Heart left ventricle (tissue), 16 donors: ENCODE results near the gene LRP1. TPM values are rescaled to one million over a fixed set of nuclear protein-coding genes. Genes with fewer than 3 reads are reported as not detected.

Experiments used
- ATAC-seq, 4 donors: fragments of 200-7000 bp; cut with Tn5 transposase; one replicate each; pipeline ENCODE4 v1.9.1; 2020 to 2022; ENCODE audit warnings: moderate library complexity in 4 of 4, mild to moderate bottlenecking in 3 of 4, moderate number of reproducible peaks in 1 of 4
- DNase-seq, 5 donors: peaks; one replicate each; pipeline ENCODE4 v3.0.0-alpha.2; 2020
- H3K27ac ChIP-seq, 12 donors: fragments of 200-600 bp; sonication (generic) in 4 of 12; one replicate each; pipeline versions ENCODE4 v1.5.0 to v1.8.0; 2016 to 2022; ENCODE audit warnings: mild to moderate bottlenecking in 2 of 12
- H3K27me3 ChIP-seq, 9 donors: fragments of 200-600 bp; sonication (generic) in 2 of 9; one replicate each; pipeline versions ENCODE4 v1.5.1 to v1.8.0; 2016 to 2022; ENCODE audit warnings: mild to moderate bottlenecking in 3 of 9
- H3K36me3 ChIP-seq, 9 donors: fragments of 200-600 bp; sonication (generic) in 2 of 9; one replicate each; pipeline versions ENCODE4 v1.5.0 to v1.8.0; 2018 to 2022; ENCODE audit warnings: mild to moderate bottlenecking in 2 of 9
- H3K4me1 ChIP-seq, 12 donors: fragments of 200-600 bp; sonication (generic) in 4 of 12; one replicate each; pipeline versions ENCODE4 v1.5.0 to v1.8.0; 2016 to 2022; ENCODE audit warnings: mild to moderate bottlenecking in 3 of 12
- H3K4me3 ChIP-seq, 12 donors: fragments of 200-600 bp; sonication (generic) in 4 of 12; one replicate each; pipeline versions ENCODE4 v1.5.0 to v1.8.0; 2017 to 2022; ENCODE audit warnings: mild to moderate bottlenecking in 9 of 12, moderate library complexity in 4 of 12
- H3K9me3 ChIP-seq, 12 donors: fragments of 200-600 bp; sonication (generic) in 4 of 12; one replicate each; pipeline versions ENCODE4 v1.5.0 to v1.8.0; 2016 to 2022; ENCODE audit warnings: mild to moderate bottlenecking in 1 of 12
- POLR2A ChIP-seq, 2 donors: fragments of 450-650 bp; IDR thresholded peaks; one replicate each; pipeline ENCODE4 v1.6.1; 2017; ENCODE audit warnings: antibody characterized with exemption in 2 of 2, mild to moderate bottlenecking in 2 of 2, moderate library complexity in 2 of 2
- WGBS, 4 donors: extraction: QIAGEN DNeasy Blood & Tissue Kit in 2 of 4; methylation state at CpG; one replicate each; pipeline versions ENCODE4 v1.1.5 to v1.1.7; 2013 to 2018; 5-methylcytosine and 5-hydroxymethylcytosine counted together
- intact Hi-C, 10 donors: fragments of 100-400 bp; cut with DNase I; formaldehyde crosslinking; loops; one replicate each; pipeline versions ENCODE4 v1.11.1 to v1.14.2; 2022
- polyA plus RNA-seq, 2 donors: library from polyadenylated mRNA; stranded (reverse); fragments of 200-250 nt; gene quantifications; one replicate each; pipeline ENCODE4 v1.2.3, GENCODE V29; 2013
- total RNA-seq, 9 donors: library from RNA; depleted of rRNA in 2 of 9; stranded (reverse); fragments of >200 nt in 2 of 9; fragmentation: NEBNext Ultra II Directional in 3 of 9; extraction: Animal tissue kit (Norgen Biotek cat#: 25700) in 3 of 9; gene quantifications; one replicate each; pipeline versions ENCODE4 v1.1.0 to v1.2.4, GENCODE V29; 2016 to 2023
- TF ChIP-seq, protein P1 (sequence below), 12 donors: fragments of 200-600 bp; sonication (generic) in 4 of 12; IDR thresholded peaks; one replicate each; pipeline versions ENCODE4 v1.5.0 to v1.8.0; 2018 to 2022; ENCODE audit warnings: antibody characterized with exemption in 12 of 12, mild to moderate bottlenecking in 5 of 12
- donor health status: ischemic (EF 13 %, LVEDD 7.1; RV severe dilation, severe dysfunction).
- donor health status: healthy with polysubstance abuse.
- donor health status: DM: no; HTN: yes; CAD: no.
- donor health status: DM: no; HTN: no; CAD: no.
- donor health status: ischemic (EF 25% LVEDD 6.9; RV normal size, moderate dysfunction).
- donor health status: ischemic (EF 25% LVEDD 5.7; RV mildly dilated, moderate dysfunction).
- donor health status: healthy.
- donor health status: DM: yes; HTN: yes; CAD: no.
- donor health status: ischemic (EF 35%, LVEDD 5.7; RV mildly dilated, moderate dysfunction).
- donor health status: nonischemic (EF 11% LVEDD 7.7; RV severe dilation, severe dysfunction).
- donor health status: DM: yes; HTN: yes; CAD: no.
- donor health status: PGD.
- donor health status: ischemic (EF 29% LVEDD 5.4; RV normal size, mild dysfunction).
- donor health status: nonischemic (EF 23%, LVEDD 6.1; RV moderate dilation, normal function).

LRP1 gene
- total and polyA plus RNA-seq, 11 donors, result 23.0 to 316 (median 69.0) TPM

- no peaks in the 10 kb centered on the region for H3K27me3 ChIP-seq
- H3K4me1 ChIP-seq, result peaks cover 0 to 58% (median 38%) of the 10 kb centered on the region in 12 donors
- peaks cover 0 to 84% (median 78%) of the 10 kb centered on the region in 9 donors for H3K36me3 ChIP-seq
- H3K27ac ChIP-seq, result peak overlapping the region in 11 of 12 donors; percentile 32 to 99 (median 68)
- TF ChIP-seq POLR2A (IDR thresholded peaks at IDR 0.05), result no peak
- TF ChIP-seq, protein P1, sequence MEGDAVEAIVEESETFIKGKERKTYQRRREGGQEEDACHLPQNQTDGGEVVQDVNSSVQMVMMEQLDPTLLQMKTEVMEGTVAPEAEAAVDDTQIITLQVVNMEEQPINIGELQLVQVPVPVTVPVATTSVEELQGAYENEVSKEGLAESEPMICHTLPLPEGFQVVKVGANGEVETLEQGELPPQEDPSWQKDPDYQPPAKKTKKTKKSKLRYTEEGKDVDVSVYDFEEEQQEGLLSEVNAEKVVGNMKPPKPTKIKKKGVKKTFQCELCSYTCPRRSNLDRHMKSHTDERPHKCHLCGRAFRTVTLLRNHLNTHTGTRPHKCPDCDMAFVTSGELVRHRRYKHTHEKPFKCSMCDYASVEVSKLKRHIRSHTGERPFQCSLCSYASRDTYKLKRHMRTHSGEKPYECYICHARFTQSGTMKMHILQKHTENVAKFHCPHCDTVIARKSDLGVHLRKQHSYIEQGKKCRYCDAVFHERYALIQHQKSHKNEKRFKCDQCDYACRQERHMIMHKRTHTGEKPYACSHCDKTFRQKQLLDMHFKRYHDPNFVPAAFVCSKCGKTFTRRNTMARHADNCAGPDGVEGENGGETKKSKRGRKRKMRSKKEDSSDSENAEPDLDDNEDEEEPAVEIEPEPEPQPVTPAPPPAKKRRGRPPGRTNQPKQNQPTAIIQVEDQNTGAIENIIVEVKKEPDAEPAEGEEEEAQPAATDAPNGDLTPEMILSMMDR (IDR thresholded peaks at IDR 0.05), result no peak
- no peak overlapping the region for H3K4me3 ChIP-seq
- WGBS, 4 donors, result 61 to 68% (median 64%) methylated on average over 15 of the region's 15 CpGs
- DNase-seq (peak in 1 of 5 donors; percentile 24), ATAC-seq (peak in 1 of 4 donors; percentile 2)
- intact Hi-C loops, result no loop called here
- H3K9me3 ChIP-seq, result no peaks in the 10 kb centered on the region
Measured at GRCh38 chr12:57094208-57095160, 33.8 kb upstream of the LRP1 start.

- H3K27ac ChIP-seq, result peak overlapping the region in 2 of 12 donors; percentile 77 to 99
- H3K36me3 ChIP-seq, result peaks cover 0 to 92% (median 87%) of the 10 kb centered on the region in 9 donors
- DNase-seq (peak in 1 of 5 donors; percentile 8), ATAC-seq (no peak)
- no peaks in the 10 kb centered on the region for H3K9me3 ChIP-seq
- no peaks in the 10 kb centered on the region for H3K27me3 ChIP-seq
- H3K4me3 ChIP-seq, result no peak overlapping the region
- peaks cover 0 to 51% (median 32%) of the 10 kb centered on the region in 12 donors for H3K4me1 ChIP-seq
- WGBS, 4 donors, result 78 to 91% (median 84%) methylated on average over 3 of the region's 3 CpGs
- intact Hi-C loops, result no loop called here
- no peak for TF ChIP-seq POLR2A (IDR thresholded peaks at IDR 0.05)
- TF ChIP-seq, protein P1 (IDR thresholded peaks at IDR 0.05), result no peak
Measured at GRCh38 chr12:57095440-57095839, 32.8 kb upstream of the LRP1 start.

GRCh38 chr12:57096099-57096572, 32.1 kb upstream of the LRP1 start:
- no peaks in the 10 kb centered on the region for H3K27me3 ChIP-seq
- no peak overlapping the region for H3K4me3 ChIP-seq
- DNase-seq (peak in 1 of 5 donors; percentile 20), ATAC-seq (no peak)
- H3K4me1 ChIP-seq, result peaks cover 0 to 44% (median 25%) of the 10 kb centered on the region in 12 donors
- H3K36me3 ChIP-seq, result peaks cover 0 to 95% (median 87%) of the 10 kb centered on the region in 9 donors
- peak overlapping the region in 1 of 12 donors; percentile 22 for H3K27ac ChIP-seq
- intact Hi-C loops, result no loop called here
- 83 to 88% (median 86%) methylated on average over 6 of the region's 6 CpGs for WGBS, 4 donors
- TF ChIP-seq, protein P1 (IDR thresholded peaks at IDR 0.05), result no peak
- no peak for TF ChIP-seq POLR2A (IDR thresholded peaks at IDR 0.05)
- H3K9me3 ChIP-seq, result no peaks in the 10 kb centered on the region
